Gastrocnemius medialis (tissue), 4 donors: ENCODE data around the gene SMARCC1.

Source experiments
- POLR2A ChIP-seq, 2 donors: fragments of 450-650 bp; IDR thresholded peaks; one replicate each; pipeline ENCODE4 v1.6.1; 2017; ENCODE audit warnings: antibody characterized with exemption in 2 of 2, mild to moderate bottlenecking in 2 of 2, moderate library complexity in 2 of 2
- TF ChIP-seq, protein P1 (sequence below), 5 experiments: fragments of 450-650 bp in 3 of 5; fragments of 200-600 bp in 2 of 5; sonication (generic) in 2 of 5; IDR thresholded peaks in 4 of 5; conservative IDR thresholded peaks in 1 of 5; 1 replicate in 4 of 5; 2 replicates in 1 of 5; pipeline ENCODE4 v1.5.1; 2016 to 2019; ENCODE audit warnings: antibody characterized with exemption in 5 of 5, mild to moderate bottlenecking in 3 of 5, moderate library complexity in 3 of 5

- TF ChIP-seq, protein P1, sequence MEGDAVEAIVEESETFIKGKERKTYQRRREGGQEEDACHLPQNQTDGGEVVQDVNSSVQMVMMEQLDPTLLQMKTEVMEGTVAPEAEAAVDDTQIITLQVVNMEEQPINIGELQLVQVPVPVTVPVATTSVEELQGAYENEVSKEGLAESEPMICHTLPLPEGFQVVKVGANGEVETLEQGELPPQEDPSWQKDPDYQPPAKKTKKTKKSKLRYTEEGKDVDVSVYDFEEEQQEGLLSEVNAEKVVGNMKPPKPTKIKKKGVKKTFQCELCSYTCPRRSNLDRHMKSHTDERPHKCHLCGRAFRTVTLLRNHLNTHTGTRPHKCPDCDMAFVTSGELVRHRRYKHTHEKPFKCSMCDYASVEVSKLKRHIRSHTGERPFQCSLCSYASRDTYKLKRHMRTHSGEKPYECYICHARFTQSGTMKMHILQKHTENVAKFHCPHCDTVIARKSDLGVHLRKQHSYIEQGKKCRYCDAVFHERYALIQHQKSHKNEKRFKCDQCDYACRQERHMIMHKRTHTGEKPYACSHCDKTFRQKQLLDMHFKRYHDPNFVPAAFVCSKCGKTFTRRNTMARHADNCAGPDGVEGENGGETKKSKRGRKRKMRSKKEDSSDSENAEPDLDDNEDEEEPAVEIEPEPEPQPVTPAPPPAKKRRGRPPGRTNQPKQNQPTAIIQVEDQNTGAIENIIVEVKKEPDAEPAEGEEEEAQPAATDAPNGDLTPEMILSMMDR (IDR thresholded peaks at IDR 0.05 in 4 of 5, conservative IDR thresholded peaks at IDR 0.05 in 1 of 5), result no peak
- no peak for TF ChIP-seq POLR2A (IDR thresholded peaks at IDR 0.05)
These were observed 193.6 kb downstream of the SMARCC1 start for GRCh38 chr3:47588053-47588452.
